ENCODE results near the gene GGT1.
"Not testable (repeated sequence)": the region's sequence is repeated elsewhere in the genome, so short reads cannot be mapped to it uniquely, and the experiment has no call there.

DNA sequence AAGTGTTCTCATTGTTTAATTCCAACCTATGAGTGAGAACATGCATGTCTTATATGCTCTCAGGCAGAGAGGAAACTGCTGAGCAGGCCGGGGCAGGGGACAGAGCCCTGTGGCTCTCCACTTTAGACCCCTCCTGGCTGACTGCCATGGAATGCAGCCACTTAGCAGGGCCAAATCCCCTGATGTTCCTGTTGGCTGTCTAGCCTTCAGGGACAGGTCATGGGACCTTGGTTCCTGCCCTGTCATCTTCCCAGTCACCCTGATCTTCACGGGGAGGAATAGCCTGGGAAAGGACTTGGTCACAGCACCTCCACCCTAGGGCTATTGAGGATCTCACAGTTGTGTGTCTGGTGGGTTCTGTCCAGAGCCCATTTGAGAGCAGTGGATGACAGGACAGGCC is 3.3 kb downstream of the GGT1 start:
- TF ChIP-seq, protein P1, sequence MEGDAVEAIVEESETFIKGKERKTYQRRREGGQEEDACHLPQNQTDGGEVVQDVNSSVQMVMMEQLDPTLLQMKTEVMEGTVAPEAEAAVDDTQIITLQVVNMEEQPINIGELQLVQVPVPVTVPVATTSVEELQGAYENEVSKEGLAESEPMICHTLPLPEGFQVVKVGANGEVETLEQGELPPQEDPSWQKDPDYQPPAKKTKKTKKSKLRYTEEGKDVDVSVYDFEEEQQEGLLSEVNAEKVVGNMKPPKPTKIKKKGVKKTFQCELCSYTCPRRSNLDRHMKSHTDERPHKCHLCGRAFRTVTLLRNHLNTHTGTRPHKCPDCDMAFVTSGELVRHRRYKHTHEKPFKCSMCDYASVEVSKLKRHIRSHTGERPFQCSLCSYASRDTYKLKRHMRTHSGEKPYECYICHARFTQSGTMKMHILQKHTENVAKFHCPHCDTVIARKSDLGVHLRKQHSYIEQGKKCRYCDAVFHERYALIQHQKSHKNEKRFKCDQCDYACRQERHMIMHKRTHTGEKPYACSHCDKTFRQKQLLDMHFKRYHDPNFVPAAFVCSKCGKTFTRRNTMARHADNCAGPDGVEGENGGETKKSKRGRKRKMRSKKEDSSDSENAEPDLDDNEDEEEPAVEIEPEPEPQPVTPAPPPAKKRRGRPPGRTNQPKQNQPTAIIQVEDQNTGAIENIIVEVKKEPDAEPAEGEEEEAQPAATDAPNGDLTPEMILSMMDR (IDR thresholded peaks at IDR 0.05), result not testable (repeated sequence)
- TF ChIP-seq POLR2A (IDR thresholded peaks at IDR 0.05), result not testable (repeated sequence)

Measured in vagina (tissue), 2 donors.